HG02588 (cell line): ENCODE measurements around the gene TDRD9.
A peak's percentile ranks its signal among the peaks of the same experiment; 100 is the strongest.
"Not testable (repeated sequence)": the region's sequence is repeated elsewhere in the genome, so short reads cannot be mapped to it uniquely, and the experiment has no call there.

Source experiments
- ATAC-seq: cut with Tn5 transposase; IDR thresholded peaks from one replicate; pipeline ENCODE4 v1.9.1; 2021; ENCODE audit warnings: mild to moderate bottlenecking, moderate library complexity; ENCODE audit not compliant: unreplicated experiment

TDRD9 gene

GRCh38 chr14:103920981-103921854 is 7.0 kb upstream of the TDRD9 start:
- peak; percentile 96 for ATAC-seq

- not testable (repeated sequence) for ATAC-seq
Observed at GRCh38 chr14:103921855-103922200, 6.4 kb upstream of the TDRD9 start.

GRCh38 chr14:103923863-103924262 is 4.4 kb upstream of the TDRD9 start:
- ATAC-seq: no peak

- no peak for ATAC-seq
Observed at GRCh38 chr14:103925316-103925715, 2.9 kb upstream of the TDRD9 start.

- no peak for ATAC-seq
Observed at GRCh38 chr14:103927566-103927965, 690 bp upstream of the TDRD9 start.

- no peak for ATAC-seq
Observed at GRCh38 chr14:103930051-103930604, 1.9 kb downstream of the TDRD9 start.

GRCh38 chr14:103931422-103931821 is 3.2 kb downstream of the TDRD9 start:
- no peak for ATAC-seq

- ATAC-seq: no peak
Observed at GRCh38 chr14:103932791-103933490, 4.7 kb downstream of the TDRD9 start.

- no peak for ATAC-seq
Observed at GRCh38 chr14:103935102-103935501, 6.8 kb downstream of the TDRD9 start.

GRCh38 chr14:103941462-103941861 is 13.2 kb downstream of the TDRD9 start:
- ATAC-seq: no peak

- ATAC-seq: no peak
Observed at GRCh38 chr14:103941973-103942736, 13.9 kb downstream of the TDRD9 start, which contains the start of gene RD3L. Gene RD3L (minus strand): TSS chr14:103942529. CDS start chr14:103941695, 834 bp downstream.

- ATAC-seq: no peak
Observed at GRCh38 chr14:103943673-103944072, 15.4 kb downstream of the TDRD9 start.

- no peak for ATAC-seq
Observed at GRCh38 chr14:103946975-103947374, 18.7 kb downstream of the TDRD9 start.

GRCh38 chr14:103948442-103948841 is 20.2 kb downstream of the TDRD9 start:
- ATAC-seq: no peak

- no peak for ATAC-seq
Observed at GRCh38 chr14:103949131-103949790, 21.0 kb downstream of the TDRD9 start.

- ATAC-seq: no peak
Observed at GRCh38 chr14:103960457-103961055, 32.3 kb downstream of the TDRD9 start.

- ATAC-seq: no peak
Observed at GRCh38 chr14:103961928-103962578, 33.8 kb downstream of the TDRD9 start.

GRCh38 chr14:103966631-103967030 is 38.4 kb downstream of the TDRD9 start:
- no peak for ATAC-seq

- ATAC-seq: no peak
Observed at GRCh38 chr14:103969961-103970360, 41.7 kb downstream of the TDRD9 start.

GRCh38 chr14:103973354-103973753 is 45.1 kb downstream of the TDRD9 start:
- ATAC-seq: no peak
